Osteoblast (primary cell): Measurements from ENCODE around the gene EEF1A2. TPM values are rescaled to one million over a fixed set of nuclear protein-coding genes. Genes with fewer than 3 reads are reported as not detected.
"Not testable (repeated sequence)": the region's sequence is repeated elsewhere in the genome, so short reads cannot be mapped to it uniquely, and the experiment has no call there.

Experiments
- DNase-seq: peaks from one replicate; pipeline ENCODE4 v3.0.0; 2011; ENCODE audit warnings: low spot score, mixed read lengths; ENCODE audit not compliant: insufficient read length; ENCODE audit errors: missing footprints
- H2AFZ ChIP-seq: 2 replicates; pipeline ENCODE4 v1.6.0; 2011; ENCODE audit warnings: mild to moderate bottlenecking, low read length
- H3K27ac ChIP-seq: 2 replicates; pipeline ENCODE4 v1.5.1; 2011; ENCODE audit warnings: mild to moderate bottlenecking, low read depth, low read length, moderate library complexity
- H3K27me3 ChIP-seq: 2 replicates; pipeline ENCODE4 v1.6.0; 2012; ENCODE audit warnings: mild to moderate bottlenecking, control low read depth, inconsistent platforms, low read length, moderate library complexity; ENCODE audit not compliant: insufficient read depth
- H3K36me3 ChIP-seq: 2 replicates; pipeline ENCODE4 v1.5.1; 2011; ENCODE audit warnings: mild to moderate bottlenecking, low read length, control low read depth, moderate library complexity; ENCODE audit not compliant: insufficient read depth
- H3K4me1 ChIP-seq: 2 replicates; pipeline ENCODE4 v1.5.1; 2011; ENCODE audit warnings: mild to moderate bottlenecking, low read length, control low read depth, moderate library complexity; ENCODE audit not compliant: insufficient read depth
- H3K4me2 ChIP-seq: 2 replicates; pipeline ENCODE4 v1.6.0; 2011; ENCODE audit warnings: mild to moderate bottlenecking, low read length; ENCODE audit not compliant: insufficient read depth
- H3K4me3 ChIP-seq: fragments of 200-600 bp; sonication (generic); 3 replicates; pipeline ENCODE4 v1.5.1; 2012; ENCODE audit warnings: mild to moderate bottlenecking, low read length, inconsistent platforms; ENCODE audit not compliant: insufficient read depth
- H3K79me2 ChIP-seq: 2 replicates; pipeline ENCODE4 v1.6.0; 2012; ENCODE audit warnings: mild to moderate bottlenecking, low read length, control low read depth, inconsistent platforms; ENCODE audit not compliant: insufficient read depth
- H3K9me3 ChIP-seq: 2 replicates; pipeline ENCODE4 v1.5.1; 2011; ENCODE audit warnings: low read depth, low read length, control low read depth
- H4K20me1 ChIP-seq: 2 replicates; pipeline ENCODE4 v1.6.0; 2012; ENCODE audit warnings: mild to moderate bottlenecking, low read length, control low read depth; ENCODE audit not compliant: insufficient read depth
- CTCF ChIP-seq: IDR thresholded peaks from 2 replicates; pipeline ENCODE4 v1.5.1; 2011; ENCODE audit warnings: mild to moderate bottlenecking, low read depth, low read length, moderate library complexity; ENCODE audit errors: extremely low read depth
- total RNA-seq: library from RNA; depleted of rRNA; stranded (reverse); fragments of >200 nt; gene quantifications from 2 replicates; pipeline ENCODE4 v1.2.3, GENCODE V29; 2012

Gene EEF1A2
- total RNA-seq, 1 donor = not detected

- Histone ChIP-seq H4K20me1 (no peaks in the 10 kb centered on the region), H2AFZ (no peak overlapping the region), H3K27me3 (peaks cover 17% of the 10 kb centered on the region), H3K4me1 (no peaks in the 10 kb centered on the region), H3K36me3 (no peaks in the 10 kb centered on the region), H3K27ac (no peak overlapping the region), H3K79me2 (no peaks in the 10 kb centered on the region), H3K4me2 (no peak overlapping the region), H3K4me3 (no peak overlapping the region), H3K9me3 (no peaks in the 10 kb centered on the region)
- no peak for DNase-seq
- TF ChIP-seq CTCF = no peak
Observed at GRCh38 chr20:63482021-63482587, 16.8 kb downstream of the EEF1A2 start.

GRCh38 chr20:63481503-63481902 is 17.4 kb downstream of the EEF1A2 start:
- Histone ChIP-seq H3K9me3 (no peaks in the 10 kb centered on the region), H3K79me2 (no peaks in the 10 kb centered on the region), H3K4me3 (no peak overlapping the region), H3K4me2 (no peak overlapping the region), H4K20me1 (no peaks in the 10 kb centered on the region), H2AFZ (no peak overlapping the region), H3K4me1 (no peaks in the 10 kb centered on the region), H3K27ac (no peak overlapping the region), H3K27me3 (peaks cover 18% of the 10 kb centered on the region), H3K36me3 (no peaks in the 10 kb centered on the region)
- DNase-seq = no peak
- TF ChIP-seq CTCF = no peak

GRCh38 chr20:63479695-63480419 is 19.0 kb downstream of the EEF1A2 start:
- H3K4me3 ChIP-seq, H4K20me1 ChIP-seq, H3K9me3 ChIP-seq, H2AFZ ChIP-seq, H3K27ac ChIP-seq, H3K79me2 ChIP-seq, DNase-seq, H3K4me1 ChIP-seq, H3K36me3 ChIP-seq, H3K4me2 ChIP-seq: not testable (repeated sequence)
- peaks cover 24% of the 10 kb centered on the region for H3K27me3 ChIP-seq

- H3K36me3 ChIP-seq = no peaks in the 10 kb centered on the region
- TF ChIP-seq CTCF = no peak
- no peak overlapping the region for H2AFZ ChIP-seq
- no peak overlapping the region for H3K27ac ChIP-seq
- H3K4me3 ChIP-seq = no peak overlapping the region
- no peaks in the 10 kb centered on the region for H3K4me1 ChIP-seq
- no peak for DNase-seq
- no peaks in the 10 kb centered on the region for H3K79me2 ChIP-seq
- no peaks in the 10 kb centered on the region for H4K20me1 ChIP-seq
- no peak overlapping the region for H3K4me2 ChIP-seq
- H3K9me3 ChIP-seq = no peaks in the 10 kb centered on the region
- peaks cover 36% of the 10 kb centered on the region for H3K27me3 ChIP-seq
Observed at GRCh38 chr20:63478346-63479302, 20.3 kb downstream of the EEF1A2 start.
